ENCODE data around the gene EQTN.
A peak's percentile ranks its signal among the peaks of the same experiment; 100 is the strongest.
"Not testable (repeated sequence)": the region's sequence is repeated elsewhere in the genome, so short reads cannot be mapped to it uniquely, and the experiment has no call there.

EQTN gene

DNA sequence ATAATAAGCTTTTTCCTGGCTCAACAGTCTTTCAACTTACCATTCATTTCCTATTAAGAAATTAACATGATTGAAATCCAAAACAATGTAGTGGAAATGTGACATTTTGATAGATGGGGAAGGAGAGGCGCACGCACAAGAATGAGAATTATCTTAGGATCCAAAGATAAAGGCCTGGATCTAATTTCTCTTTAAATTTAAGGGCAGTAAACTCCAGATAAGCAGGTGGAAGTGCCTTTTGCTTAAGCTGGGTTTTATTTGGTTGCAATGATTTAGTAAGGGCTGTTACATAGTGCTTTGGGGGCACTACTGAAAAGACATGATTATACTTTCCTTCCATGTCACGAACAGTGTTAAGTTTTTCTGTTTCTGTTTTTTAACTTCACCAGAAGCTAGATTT is 17.3 kb downstream of the EQTN start:
- ATAC-seq (replicated peaks) = no peak
- Mint-ChIP-seq H3K4me3 (no peak overlapping the region), H3K27ac (no peak overlapping the region), H3K27me3 (peaks cover 0 to 16% of the 10 kb centered on the region in 2 donors), H3K4me1 (ENCODE audit: low read depth in 2 of 2) (peaks cover 0 to 3% of the 10 kb centered on the region in 2 donors), H3K9me3 (no peaks in the 10 kb centered on the region), H3K36me3 (ENCODE audit: insufficient read depth) (peaks cover 2% of the 10 kb centered on the region)
- DNase-seq = no peak

DNA sequence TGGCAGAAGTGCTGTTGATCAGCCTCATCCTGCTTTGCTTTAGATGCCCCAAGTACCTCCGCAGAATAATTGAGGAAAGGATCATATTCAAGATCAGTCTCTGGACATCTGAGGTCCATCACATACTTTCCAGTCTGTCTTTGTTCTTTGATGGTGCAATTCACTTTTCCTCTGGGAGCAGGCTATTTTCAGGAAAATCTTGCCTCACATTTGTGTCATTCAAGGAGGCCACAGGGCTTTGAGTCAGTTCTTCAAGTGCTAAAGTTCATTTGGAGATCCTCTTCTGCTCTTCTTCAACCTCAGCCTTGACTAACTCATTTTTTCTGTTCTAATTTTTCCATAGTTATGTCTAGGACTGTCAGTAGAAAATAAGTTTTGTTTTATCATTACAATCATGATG is 18.6 kb downstream of the EQTN start:
- Mint-ChIP-seq H3K9me3 (no peaks in the 10 kb centered on the region), H3K4me3 (no peak overlapping the region), H3K27me3 (peaks cover 0 to 16% of the 10 kb centered on the region in 2 donors), H3K36me3 (ENCODE audit: insufficient read depth) (peaks cover 2% of the 10 kb centered on the region), H3K27ac (no peak overlapping the region), H3K4me1 (ENCODE audit: low read depth in 2 of 2) (peaks cover 0 to 3% of the 10 kb centered on the region in 2 donors)
- no peak for DNase-seq
- ATAC-seq (replicated peaks) = no peak

DNA sequence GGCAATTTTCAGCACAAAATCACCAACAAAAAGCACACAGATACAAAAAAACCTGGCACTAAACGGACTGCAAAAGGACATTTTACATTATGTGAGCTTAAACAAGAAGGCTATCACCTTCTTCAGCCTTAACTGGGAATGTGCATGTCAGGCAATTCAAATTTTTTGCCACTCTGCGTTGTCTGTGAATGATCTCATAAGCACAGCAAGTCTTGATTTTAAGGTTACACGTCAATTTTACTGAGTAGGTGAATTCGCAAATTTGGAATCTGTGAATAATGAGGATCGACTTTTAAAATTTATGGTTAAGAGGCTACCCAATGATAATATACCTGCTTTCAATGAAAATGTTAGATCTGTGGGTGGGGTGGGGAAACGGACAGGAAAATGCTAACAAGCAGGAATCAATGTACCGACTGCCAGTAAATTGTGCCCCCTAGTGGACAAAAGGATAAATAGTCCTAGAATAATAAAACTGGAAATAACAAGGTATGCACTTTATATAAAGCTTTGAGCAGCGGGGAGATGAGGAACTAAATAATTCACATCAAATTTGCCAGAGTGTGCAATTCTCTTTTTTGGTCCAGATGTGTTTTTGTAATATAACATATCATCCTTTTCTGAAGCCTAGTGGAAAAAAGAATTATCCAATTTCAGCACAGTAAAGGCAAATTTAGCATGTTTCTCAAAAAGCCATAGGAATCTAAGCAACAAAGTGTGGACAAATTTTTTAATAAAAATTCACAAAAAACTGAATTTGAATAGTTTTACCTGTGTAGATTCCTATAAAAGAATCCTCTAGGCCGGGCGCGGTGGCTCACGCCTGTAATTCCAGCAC is 20.5 kb downstream of the EQTN start:
- Mint-ChIP-seq H3K27ac (no peak overlapping the region), H3K4me3 (no peak overlapping the region), H3K27me3 (peaks cover 0 to 15% of the 10 kb centered on the region in 2 donors), H3K36me3 (ENCODE audit: insufficient read depth) (no peaks in the 10 kb centered on the region), H3K9me3 (no peaks in the 10 kb centered on the region), H3K4me1 (ENCODE audit: low read depth in 2 of 2) (peaks cover 0 to 3% of the 10 kb centered on the region in 2 donors)
- ATAC-seq (replicated peaks) (peak; percentile 27), DNase-seq (peak in 1 of 3 experiments; percentile 1)

DNA sequence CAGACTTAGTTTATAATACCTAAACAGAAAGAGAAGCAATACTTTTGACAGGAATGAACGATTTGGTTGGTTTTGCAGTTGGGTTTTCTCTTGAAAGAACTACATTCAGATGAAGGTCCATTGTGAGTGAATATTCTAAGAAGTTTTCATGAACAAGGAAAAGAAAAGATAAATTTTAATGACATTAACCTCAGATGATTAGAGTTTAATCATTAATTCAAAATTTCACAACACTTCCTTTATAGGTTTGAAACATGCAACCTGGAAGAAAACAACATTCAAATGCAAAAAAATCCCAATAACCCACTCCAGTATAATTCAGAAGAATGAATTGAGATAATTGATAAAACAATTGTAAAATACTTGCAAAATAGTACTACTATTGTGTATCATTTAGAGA is 23.8 kb downstream of the EQTN start:
- H3K4me1 Mint-ChIP-seq (ENCODE audit: low read depth in 2 of 2) = peaks cover 0 to 3% of the 10 kb centered on the region in 2 donors
- H3K27ac Mint-ChIP-seq = no peak overlapping the region
- no peak overlapping the region for H3K4me3 Mint-ChIP-seq
- no peaks in the 10 kb centered on the region for H3K27me3 Mint-ChIP-seq
- DNase-seq (no peak), ATAC-seq (replicated peaks) (no peak)
- H3K36me3 Mint-ChIP-seq (ENCODE audit: insufficient read depth) = no peaks in the 10 kb centered on the region
- H3K9me3 Mint-ChIP-seq = no peaks in the 10 kb centered on the region

DNA sequence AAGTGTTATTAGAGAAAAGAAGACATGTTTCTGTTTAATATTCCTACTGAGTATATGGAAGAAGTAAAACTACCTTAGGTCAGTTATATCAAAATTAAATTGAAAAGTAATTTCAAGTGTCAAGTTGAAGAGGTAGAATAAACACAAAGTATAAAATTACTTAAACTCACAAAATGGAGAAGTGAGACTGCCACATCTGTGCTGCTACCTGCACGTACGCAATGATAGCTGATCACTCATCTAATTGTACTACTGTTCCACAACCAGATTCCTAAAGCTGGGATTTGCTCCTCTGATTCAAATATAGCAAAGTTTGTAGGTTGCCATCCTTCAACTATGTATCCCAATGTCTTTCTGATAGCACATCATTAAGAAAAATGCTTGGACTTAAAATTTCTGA is 24.8 kb downstream of the EQTN start:
- Mint-ChIP-seq H3K36me3 (ENCODE audit: insufficient read depth) (no peaks in the 10 kb centered on the region), H3K4me1 (ENCODE audit: low read depth in 2 of 2) (peaks cover 0 to 3% of the 10 kb centered on the region in 2 donors), H3K9me3 (no peaks in the 10 kb centered on the region), H3K4me3 (no peak overlapping the region), H3K27me3 (no peaks in the 10 kb centered on the region), H3K27ac (no peak overlapping the region)
- no peak for ATAC-seq (replicated peaks)
- DNase-seq = no peak

DNA sequence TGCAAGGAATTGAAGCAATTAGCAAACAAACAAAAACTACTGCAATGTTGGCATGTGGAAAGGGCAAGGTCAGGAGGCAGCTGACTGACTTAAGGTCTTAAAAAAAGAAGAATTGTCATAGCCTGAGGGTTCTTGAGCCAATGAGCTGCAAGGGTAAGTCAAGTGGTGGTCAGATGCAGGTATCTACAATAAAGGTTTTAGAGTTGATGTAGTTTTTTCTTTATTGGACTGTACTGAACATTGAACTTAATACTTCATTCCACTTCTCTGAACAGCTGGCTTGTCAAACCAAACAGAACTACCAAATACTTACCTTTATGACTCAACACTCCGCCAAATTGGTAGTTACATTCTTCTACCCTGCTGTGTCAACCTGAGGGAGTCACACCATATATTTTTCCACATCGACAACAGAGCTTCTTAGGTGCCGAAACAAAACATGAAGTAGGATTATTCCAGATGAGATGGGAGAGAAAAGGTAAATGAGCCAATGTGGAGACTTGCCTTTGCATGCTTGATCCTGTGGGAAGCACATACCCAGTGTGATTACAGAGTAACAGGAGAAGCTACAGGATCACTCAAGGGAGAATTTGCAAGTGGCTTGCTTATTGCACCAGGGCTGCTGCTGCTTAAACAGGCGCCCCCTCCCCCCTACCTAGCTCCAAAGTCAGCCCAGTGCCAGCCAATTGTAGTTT is 35.3 kb downstream of the EQTN start:
- Mint-ChIP-seq H3K9me3 (no peaks in the 10 kb centered on the region), H3K27me3 (peaks cover 0 to 6% of the 10 kb centered on the region in 2 donors), H3K4me1 (ENCODE audit: low read depth in 2 of 2) (no peaks in the 10 kb centered on the region), H3K4me3 (no peak overlapping the region), H3K36me3 (ENCODE audit: insufficient read depth) (no peaks in the 10 kb centered on the region), H3K27ac (no peak overlapping the region)
- ATAC-seq (replicated peaks) (no peak), DNase-seq (no peak)

DNA sequence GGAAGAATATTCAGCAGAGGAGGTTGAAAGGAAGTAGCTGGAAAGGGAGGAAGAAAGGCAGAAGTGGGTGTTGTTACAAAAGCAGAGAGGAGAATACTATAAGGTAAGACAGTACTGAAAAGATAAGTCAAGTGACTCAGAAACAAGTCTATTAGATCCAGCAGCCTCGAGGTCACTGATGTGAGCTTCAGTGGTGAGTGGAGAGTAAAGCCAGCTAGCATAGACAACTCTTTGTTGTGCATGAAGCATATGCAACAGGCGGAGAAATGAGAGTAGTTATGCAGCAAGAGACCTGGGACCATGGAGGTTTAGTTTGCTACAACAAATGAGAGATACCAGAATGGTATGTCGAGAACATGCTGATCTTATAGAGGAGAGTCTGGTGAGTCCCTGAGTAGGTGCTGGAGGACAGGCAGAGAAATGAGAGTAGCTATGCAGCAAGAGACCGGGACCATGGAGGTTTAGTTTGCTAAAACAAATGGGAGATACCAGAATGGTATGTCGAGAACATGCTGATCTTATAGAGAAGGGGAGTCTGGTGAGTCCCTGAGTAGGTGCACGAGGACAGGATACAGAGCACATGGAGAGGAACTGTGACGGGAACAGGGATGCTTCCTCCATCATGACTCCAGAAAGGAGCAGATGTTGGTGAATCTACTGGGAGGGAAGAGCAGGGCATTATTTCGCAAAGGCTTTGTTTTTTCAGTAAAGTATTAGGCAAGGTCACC is 36.0 kb downstream of the EQTN start:
- DNase-seq (no peak), ATAC-seq (replicated peaks) (no peak)
- H3K27ac Mint-ChIP-seq = no peak overlapping the region
- no peaks in the 10 kb centered on the region for H3K9me3 Mint-ChIP-seq
- no peak overlapping the region for H3K4me3 Mint-ChIP-seq
- H3K4me1 Mint-ChIP-seq (ENCODE audit: low read depth in 2 of 2) = no peaks in the 10 kb centered on the region
- H3K36me3 Mint-ChIP-seq (ENCODE audit: insufficient read depth) = no peaks in the 10 kb centered on the region
- no peaks in the 10 kb centered on the region for H3K27me3 Mint-ChIP-seq

DNA sequence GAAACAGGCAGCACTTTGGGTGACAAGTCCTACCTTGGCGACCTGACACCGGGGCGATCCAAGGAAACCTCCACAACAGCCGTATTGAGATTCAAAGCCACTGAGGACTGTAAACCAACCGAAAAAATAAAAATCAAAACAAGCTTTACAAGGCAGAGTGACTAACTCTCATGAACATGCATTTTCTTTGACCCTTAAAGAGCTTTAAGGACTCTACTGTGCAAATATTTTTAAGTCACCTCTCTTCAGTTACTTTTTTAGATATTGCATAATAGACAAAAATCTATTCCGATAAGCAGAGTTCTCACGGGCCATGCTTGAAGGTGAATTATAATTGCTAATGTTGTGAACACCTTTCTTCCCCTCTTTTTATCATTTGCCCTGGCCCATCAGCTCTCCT is 38.3 kb downstream of the EQTN start:
- Mint-ChIP-seq H3K4me1 (ENCODE audit: low read depth in 2 of 2) (no peaks in the 10 kb centered on the region), H3K27me3 (no peaks in the 10 kb centered on the region), H3K36me3 (ENCODE audit: insufficient read depth) (no peaks in the 10 kb centered on the region), H3K9me3 (no peaks in the 10 kb centered on the region), H3K27ac (no peak overlapping the region), H3K4me3 (no peak overlapping the region)
- DNase-seq (no peak), ATAC-seq (replicated peaks) (no peak)

DNA sequence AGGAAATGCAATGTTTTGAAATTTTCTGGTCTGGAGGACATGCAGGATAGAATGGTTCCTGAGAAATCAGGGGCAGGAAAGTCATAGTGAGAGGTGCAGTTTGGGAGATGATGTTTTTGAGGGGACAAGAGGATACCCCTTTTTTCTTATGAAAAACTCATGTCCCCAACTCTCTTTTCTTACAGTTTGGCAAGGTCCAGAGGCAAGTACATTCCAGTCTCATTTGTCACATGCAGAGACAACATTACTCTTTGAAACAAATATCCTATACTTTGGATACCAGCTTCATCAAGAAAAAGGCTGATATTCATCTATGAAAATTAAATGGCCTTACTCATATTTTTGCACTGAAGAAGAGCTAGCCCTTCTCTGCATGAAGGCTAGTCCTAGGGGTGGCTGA is 48.2 kb downstream of the EQTN start:
- Mint-ChIP-seq H3K36me3 (ENCODE audit: insufficient read depth) (no peaks in the 10 kb centered on the region), H3K27me3 (peaks cover 0 to 8% of the 10 kb centered on the region in 2 donors), H3K4me3 (no peak overlapping the region), H3K9me3 (peaks cover 0 to 2% of the 10 kb centered on the region in 2 donors), H3K4me1 (ENCODE audit: low read depth in 2 of 2) (no peaks in the 10 kb centered on the region), H3K27ac (no peak overlapping the region)
- ATAC-seq (replicated peaks) (no peak), DNase-seq (no peak)

DNA sequence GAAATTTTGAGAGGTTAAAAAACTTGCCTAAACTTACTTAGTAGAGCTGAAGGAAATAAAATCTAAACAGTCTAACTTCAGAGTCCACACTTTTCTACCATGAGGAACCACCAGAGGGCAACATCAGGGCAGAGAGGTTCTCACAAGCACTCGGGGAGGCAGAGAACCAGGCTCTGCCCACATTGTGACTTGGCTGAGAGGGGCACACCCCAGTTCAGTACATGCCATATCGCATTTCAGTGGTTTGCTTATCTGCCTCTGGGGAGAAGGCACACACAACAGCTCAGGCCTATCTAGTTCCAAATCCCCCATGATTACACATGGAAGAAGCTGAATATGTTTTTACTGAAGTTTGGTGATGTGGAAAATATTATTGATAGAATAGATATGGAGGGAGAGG is 49.2 kb downstream of the EQTN start:
- no peaks in the 10 kb centered on the region for H3K36me3 Mint-ChIP-seq (ENCODE audit: insufficient read depth)
- ATAC-seq (replicated peaks) (no peak), DNase-seq (no peak)
- H3K9me3 Mint-ChIP-seq = peaks cover 0 to 2% of the 10 kb centered on the region in 2 donors
- H3K27ac Mint-ChIP-seq = no peak overlapping the region
- no peak overlapping the region for H3K4me3 Mint-ChIP-seq
- H3K27me3 Mint-ChIP-seq = peaks cover 0 to 8% of the 10 kb centered on the region in 2 donors
- H3K4me1 Mint-ChIP-seq (ENCODE audit: low read depth in 2 of 2) = no peaks in the 10 kb centered on the region

DNA sequence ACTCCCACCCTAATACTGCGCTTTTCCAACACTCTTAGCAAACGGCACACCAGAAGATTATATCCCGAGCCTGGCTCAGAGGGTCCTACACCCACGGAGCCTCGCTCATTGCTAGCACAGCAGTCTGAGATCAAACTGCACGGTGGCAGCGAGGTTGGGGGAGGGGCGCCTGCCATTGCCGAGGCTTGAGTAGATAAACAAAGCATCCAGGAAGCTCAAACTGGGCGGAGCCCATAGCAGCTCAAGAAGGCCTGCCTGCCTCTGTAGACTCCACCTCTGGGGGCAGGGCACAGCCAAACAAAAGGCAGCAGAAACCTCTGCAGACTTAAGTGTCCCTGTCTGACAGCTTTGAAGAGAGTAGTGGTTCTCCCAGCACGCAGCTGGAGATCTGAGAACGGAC is 57.3 kb downstream of the EQTN start:
- H3K4me3 Mint-ChIP-seq; H3K9me3 Mint-ChIP-seq; H3K4me1 Mint-ChIP-seq (ENCODE audit: low read depth in 2 of 2); ATAC-seq (replicated peaks); H3K36me3 Mint-ChIP-seq (ENCODE audit: insufficient read depth); DNase-seq; H3K27me3 Mint-ChIP-seq; H3K27ac Mint-ChIP-seq: not testable (repeated sequence)
